DMS 273 (cell line): ENCODE measurements around the gene KLRB1.
"Not testable (repeated sequence)": the region's sequence is repeated elsewhere in the genome, so short reads cannot be mapped to it uniquely, and the experiment has no call there.

ENCODE experiments used
- DNase-seq: peaks from one replicate; lab custom pipeline; 2025; ENCODE audit not compliant: unreplicated experiment; lab: John Stamatoyannopoulos, UW

Gene KLRB1

GRCh38 chr12:9607716-9608115, at the start of gene KLRB1:
KLRB1 (minus strand) TSS chr12:9607916; CDS start chr12:9607839, 77 bp downstream.
- no peak for DNase-seq

GRCh38 chr12:9651265-9651729, 43.6 kb upstream of the KLRB1 start:
- DNase-seq = no peak

GRCh38 chr12:9650151-9650576, 42.4 kb upstream of the KLRB1 start:
- no peak for DNase-seq

DNA sequence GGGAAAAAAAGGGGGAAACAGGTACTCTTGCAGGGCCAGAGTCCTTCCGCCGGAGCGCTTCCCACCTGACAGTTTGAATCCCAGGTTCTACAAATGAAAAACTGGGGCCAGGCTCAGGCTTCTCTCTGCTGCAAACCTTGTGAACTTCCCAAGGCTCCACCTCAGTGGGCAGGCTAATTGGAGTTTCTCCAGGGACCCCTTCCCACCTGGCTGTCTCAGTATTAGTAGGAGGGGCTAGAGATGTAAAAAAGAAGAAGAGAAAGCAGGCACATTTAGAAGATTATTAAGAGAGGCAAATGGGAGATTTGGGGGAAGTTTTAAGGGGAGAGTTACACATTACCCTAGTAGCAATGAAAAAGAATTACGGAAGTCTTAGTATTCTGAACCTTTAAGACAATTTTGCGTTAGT, 41.8 kb upstream of the KLRB1 start:
- DNase-seq = peak; percentile 2

GRCh38 chr12:9648701-9649531, 41.2 kb upstream of the KLRB1 start:
- DNase-seq = no peak

GRCh38 chr12:9647825-9648700, 40.3 kb upstream of the KLRB1 start:
- peak; percentile 89 for DNase-seq

DNA sequence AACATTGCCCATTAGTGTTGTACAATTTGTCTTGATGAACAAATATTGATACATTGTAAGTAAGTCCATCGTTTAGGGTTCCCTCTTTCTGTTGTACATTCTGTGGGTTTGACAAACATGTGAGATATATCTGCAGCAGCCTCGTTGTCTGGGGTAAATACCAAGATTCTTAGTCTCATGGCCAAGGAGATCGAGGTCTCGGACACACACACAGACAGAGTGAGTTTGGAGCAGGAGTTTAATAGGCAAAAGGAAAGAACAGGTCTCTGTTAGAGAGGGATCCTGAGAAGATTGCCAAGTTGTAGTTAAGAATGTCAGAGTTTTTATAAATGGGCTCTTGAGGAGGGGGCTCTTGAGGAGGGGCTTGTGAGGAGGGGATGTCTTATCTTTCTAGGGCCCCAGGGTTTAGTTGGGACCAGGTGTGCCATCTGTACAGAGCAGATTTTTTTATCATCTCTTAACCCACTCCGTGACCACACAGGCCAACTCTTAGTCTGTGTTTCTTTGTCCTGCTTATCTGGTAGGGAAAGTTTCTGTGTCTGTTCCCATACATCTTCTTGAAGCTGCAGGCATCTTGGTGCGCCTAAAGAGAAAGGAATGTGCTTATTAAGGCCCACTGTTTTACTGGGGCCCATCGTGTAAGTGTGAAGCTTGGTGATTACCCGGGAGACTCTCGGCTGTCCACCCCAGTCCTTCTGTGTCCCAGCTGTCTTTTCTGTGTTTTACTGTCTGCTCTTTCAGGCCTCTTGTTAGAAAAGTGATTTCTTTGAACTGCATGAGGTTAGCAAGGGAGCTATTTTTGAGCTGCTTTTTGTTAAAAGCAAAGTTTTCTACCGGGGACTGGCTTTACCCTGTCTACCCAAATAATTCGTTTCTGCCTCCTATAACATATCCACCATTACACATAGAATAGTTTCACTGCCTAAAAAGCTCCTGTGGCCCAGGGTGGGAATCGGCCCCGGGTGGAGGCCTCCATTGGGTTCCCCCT, 39.4 kb upstream of the KLRB1 start:
- peak; percentile 14 for DNase-seq

DNA sequence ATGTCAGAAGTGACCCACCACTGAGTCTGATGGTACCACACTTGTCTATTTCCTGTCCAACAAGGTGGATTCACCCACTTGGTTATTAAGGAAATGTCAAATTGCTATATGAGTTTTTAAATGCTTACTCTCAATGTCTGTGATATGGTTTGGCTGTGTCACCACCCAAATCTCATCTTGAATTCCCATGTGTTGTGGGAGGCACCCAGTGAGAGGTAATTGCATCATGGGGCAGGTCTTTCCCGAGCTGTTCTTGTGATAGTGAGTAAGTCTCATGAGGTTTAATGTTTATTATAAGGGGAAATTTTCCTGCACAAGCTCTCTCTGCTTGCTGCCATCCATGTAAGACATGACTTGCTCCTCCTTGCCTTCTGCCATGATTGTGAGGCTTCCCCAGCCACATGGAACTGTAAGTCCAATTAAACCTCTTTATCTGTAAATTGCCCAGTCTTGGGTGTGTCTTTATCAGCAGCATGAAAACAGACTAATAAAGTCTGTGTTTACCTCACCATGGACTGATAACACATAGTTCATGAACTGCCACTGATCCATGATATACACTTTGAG, 37.4 kb upstream of the KLRB1 start:
- DNase-seq = not testable (repeated sequence)

- no peak for DNase-seq
Measured at GRCh38 chr12:9643266-9643660, 35.5 kb upstream of the KLRB1 start.

- DNase-seq = no peak
Measured at GRCh38 chr12:9642606-9643265, 35.0 kb upstream of the KLRB1 start.

DNA sequence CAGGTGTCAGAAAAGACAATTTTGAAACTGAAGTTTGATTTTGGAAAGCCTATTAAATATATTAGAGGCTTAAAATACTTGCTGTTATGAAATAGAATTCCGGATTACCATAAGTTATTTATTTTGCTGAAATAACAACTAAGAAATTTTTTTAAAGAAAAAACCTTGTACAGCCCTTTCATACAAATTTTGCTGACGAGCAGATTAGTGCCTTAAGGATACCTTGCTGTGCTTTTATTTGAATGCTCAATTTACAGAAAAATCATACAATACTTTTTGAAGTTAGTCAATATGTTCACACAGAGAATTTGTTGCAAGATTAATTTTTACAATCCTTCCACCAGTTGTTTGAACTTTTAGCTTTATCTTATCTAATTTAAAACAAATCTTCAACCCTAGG, 32.3 kb upstream of the KLRB1 start:
- no peak for DNase-seq

DNA sequence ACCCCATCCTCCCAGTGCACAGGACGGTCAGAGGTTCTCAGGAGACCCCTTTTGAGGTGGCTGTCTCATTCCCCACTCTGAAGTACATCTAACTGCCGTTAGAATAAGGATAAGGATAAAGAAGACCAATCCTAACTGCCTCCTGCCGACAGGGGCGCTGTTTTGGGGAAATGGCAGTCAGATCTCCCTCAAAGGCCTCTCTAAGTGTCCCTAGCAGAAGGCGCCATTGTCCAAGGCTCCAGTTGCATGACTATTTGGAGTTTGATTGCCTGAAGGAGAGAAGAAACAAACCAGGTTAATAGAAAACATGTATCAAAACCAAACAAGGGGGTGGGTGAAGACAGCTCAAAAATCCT, 29.1 kb upstream of the KLRB1 start:
- DNase-seq = peak; percentile 26

- no peak for DNase-seq
Measured at GRCh38 chr12:9636150-9636850, 28.6 kb upstream of the KLRB1 start.

DNA sequence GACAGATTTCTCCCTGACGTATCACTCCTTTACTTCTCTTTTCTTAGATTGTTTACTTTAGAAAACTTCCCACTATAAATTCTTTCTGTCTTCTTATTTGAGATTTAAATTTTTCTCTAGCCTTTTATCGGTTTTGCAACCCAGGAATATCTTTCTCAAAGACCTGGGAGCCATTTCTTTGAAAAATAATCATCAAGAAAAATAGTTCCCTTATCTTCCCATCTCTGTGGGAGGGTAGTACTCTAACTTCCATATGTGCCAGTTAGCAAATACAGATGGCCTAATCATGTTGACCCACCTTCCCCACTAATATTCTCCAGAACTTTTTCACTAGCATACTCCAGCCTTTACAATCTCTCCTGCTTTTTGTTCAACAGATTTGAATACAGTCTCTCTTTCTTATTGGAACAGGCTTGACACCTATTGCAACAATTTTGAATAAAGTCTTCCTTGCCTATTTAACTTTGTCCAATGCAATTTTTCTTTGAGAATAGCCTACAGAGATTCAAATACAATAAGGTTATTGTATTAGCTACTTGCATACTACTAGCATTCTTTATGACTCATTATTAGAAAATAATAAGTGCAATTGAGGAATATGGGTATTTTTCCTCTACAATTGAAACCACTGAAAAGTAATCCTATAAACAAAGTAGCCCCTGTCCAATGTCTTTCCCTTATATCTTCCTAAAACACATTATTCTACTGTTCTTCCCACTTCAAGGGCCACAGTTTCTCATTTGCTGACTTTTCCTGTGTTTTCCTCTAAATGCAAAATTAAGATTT, 27.4 kb upstream of the KLRB1 start:
- no peak for DNase-seq

GRCh38 chr12:9634177-9634803, 26.6 kb upstream of the KLRB1 start:
- DNase-seq = peak; percentile 51

GRCh38 chr12:9632766-9633165, 25.1 kb upstream of the KLRB1 start:
- no peak for DNase-seq

DNA sequence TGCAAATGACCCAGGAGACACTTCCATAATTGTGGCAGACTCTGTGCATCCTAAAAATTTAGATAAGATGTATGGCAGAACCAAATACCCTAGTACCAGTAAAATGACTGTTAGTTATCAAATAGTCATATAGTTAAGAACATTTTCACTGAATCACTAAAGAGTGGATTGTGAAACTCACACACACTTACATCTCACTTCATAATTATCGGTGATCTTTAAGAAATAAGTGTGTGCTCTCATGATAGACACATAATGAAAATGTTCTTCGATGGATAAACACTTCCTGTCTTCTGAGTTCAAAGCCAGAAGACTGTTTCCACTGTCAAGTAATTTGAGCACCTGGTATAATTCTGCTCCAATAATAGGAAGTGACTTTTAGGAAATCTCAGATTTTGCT, 19.1 kb upstream of the KLRB1 start:
- DNase-seq = no peak

DNA sequence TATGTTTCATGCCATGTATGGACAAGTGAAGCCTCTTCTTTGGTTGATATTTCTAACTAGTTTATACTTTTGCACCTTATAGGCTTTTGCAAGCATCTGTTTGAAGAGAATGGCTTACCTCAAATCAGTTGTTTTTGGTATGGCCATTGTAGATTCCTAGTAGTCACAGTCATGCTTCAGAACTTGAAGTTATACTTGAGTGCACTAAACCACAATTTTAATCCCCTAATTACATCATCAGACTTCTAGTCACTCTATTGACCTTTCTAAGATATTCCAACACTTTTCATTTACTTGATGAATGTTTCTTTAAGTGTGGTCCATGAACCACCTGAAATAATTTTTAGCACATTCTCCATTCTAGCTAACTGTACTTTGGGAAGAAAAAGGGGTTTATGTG, 18.6 kb upstream of the KLRB1 start:
- no peak for DNase-seq
